Middle frontal gyrus (tissue), 1 donor: ENCODE results near the gene CUL9.

Experiments used
- DNase-seq: peaks from one replicate; pipeline ENCODE4 v3.0.0-alpha.2; 2015; ENCODE audit warnings: low spot score; ENCODE audit errors: extremely low spot score

The CUL9 gene

DNA sequence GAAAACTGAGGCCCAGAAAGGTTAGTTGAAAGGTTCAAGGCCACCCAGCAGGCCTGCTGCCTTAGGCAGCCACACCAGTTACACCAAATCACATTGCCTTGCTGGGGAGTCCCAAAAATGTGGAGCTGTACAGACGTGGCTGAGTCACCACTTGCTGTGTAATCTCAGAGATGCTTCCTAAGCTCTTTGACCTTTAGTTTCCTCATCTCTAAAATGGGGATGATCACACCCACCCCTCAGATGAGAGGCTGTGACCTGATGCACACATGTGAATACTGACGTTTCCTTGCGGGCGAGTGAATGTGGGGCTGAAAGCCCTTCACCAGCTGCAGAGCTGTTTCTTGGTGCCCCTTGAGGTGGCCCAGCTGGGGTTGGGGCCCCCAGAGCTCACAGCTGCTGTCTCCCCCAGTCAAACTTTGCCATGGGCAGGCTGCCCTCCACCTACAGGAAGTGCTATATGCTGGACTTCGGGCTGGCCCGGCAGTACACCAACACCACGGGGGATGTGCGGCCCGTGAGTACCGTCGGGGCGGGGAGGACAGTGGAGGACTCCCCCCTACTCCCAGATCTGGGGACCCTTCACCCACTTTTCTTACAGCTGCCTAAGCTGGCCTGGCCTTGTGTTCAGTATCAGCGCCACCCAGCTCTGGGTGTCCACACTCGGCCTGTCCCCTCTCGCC lies 72.3 kb downstream of the CUL9 start:
- DNase-seq, result no peak

- DNase-seq, result no peak
Observed at GRCh38 chr6:43254846-43255245, 72.8 kb downstream of the CUL9 start.

DNA sequence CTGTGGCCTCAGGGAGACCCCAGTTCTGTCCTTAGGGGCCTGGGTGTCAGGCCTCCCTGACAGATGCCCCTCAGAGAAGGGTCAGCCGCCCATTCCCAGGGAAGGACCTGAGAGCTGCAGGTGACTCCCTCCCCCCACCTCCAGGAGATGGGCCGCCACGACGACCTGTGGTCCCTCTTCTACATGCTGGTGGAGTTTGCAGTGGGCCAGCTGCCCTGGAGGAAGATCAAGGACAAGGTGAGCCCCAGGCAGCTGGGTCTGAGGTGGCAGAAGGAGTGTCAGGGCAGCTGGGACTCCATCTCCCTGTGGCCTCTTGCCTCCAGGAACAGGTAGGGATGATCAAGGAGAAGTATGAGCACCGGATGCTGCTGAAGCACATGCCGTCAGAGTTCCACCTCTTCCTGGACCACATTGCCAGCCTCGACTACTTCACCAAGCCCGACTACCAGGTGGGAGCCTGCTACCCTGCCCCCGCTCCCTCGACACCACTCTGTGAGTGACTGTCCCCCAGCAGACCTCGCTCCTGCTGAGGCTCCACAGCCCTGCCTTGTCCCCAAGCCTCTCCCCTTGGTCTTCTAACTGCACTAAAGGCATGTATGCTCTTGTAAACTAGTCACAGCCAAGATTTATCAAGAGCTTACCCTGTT lies 73.5 kb downstream of the CUL9 start:
- no peak for DNase-seq

DNA sequence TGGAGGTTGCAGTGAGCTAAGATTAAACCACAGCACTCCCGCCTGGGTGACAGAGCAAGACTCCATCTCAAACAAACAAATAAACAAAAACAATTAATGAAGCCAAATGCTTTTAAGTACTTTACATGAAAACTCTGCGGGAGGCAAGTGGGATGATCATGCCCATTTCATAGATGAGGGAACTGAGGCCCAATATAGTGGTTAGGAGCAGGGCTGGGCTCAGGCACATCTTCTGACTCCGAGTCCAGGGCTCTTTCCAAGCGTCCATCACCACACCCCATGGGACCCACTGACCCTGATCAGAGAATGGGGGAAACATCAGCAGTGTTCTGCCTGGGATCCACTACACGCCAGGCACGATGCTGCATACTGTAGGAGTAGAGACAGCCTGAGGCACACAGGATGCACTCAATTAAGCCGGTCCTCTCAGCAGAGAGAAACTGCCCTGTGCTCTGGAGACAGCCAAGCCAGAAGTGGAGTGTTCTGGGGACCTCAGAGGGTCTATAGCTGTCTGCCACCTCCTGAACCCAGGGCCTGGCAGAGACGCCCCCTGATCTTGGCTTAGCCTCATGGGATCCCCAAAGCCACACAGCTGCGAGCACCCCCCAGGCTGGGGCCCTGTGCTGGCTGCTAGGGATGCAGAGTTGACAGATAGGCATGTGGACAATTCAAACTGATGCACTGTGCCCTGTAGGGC lies 74.8 kb downstream of the CUL9 start:
- no peak for DNase-seq

DNA sequence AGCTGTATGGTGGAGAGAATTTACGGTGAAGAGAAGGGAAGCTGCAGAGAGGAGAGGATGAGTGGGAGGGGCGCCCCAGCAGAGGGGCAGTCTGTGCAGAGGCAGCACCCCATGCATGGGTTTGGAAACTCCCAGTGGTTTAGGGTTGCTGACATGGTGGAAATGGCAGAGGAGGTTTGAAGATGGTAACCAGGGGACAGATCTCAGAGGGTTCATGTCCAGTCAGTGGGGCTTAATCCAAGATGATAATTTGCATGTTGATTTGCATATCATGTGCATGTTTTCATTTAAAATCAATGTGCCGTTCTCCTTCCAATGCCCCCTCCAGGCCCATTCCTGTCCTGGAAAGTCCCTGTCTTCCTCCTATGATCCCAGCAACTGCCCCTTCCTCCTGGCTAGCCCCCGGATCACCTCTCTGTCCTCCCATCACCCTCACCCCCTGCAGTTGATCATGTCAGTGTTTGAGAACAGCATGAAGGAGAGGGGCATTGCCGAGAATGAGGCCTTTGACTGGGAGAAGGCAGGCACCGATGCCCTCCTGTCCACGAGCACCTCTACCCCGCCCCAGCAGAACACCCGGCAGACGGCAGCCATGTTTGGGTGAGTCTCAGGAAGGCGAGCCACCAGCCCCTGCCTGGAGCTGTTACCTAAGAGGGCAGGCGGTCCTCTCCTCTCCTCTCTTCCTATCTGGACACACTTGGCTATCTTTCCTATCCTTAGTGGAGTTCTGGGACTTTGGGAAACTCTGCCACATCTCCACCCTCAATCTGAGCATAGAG lies 75.6 kb downstream of the CUL9 start:
- no peak for DNase-seq

DNA sequence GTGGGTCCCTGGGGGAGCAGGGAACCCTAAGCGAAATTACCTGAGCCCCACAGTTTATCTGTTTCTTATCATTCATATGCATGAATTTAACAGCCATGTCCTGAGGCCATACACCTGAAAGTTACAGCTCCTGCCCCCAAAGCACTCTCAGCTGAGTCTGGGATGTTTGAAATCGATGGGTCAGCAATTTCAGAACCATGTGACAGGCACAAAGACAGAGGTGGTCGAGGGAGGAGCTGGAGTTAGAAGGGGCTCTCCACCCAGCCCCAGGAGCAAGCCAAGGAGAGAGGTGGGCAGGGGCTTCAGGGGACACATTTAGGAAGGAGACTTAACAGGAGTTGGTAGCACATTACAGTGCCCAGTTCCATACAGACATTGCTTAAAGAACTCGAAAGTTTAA lies 76.2 kb downstream of the CUL9 start:
- DNase-seq, result no peak

GRCh38 chr6:43258807-43259686 lies 77.1 kb downstream of the CUL9 start:
- no peak for DNase-seq

- DNase-seq, result no peak
Observed at GRCh38 chr6:43260791-43261190, 78.8 kb downstream of the CUL9 start.

DNA sequence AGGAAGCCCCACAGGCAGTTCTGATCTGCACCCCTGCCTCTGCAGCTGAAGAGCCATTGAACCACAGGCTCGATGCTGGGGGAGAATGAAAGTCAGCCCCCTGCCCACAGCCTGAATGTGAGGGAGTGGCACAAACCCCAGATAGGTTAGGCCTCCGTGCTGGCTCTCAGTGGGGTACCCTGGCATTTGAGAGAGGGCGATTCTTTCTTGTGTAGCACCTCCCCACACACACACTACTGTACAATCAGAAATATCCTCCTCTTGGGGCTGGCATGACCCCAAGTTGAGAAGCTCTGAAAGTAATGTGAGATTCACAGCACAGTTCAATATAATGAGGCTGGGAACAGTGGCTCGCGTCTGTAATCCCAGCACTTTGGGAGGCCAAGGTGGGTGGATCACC lies 79.2 kb downstream of the CUL9 start:
- DNase-seq, result no peak

GRCh38 chr6:43262000-43262779 lies 80.2 kb downstream of the CUL9 start:
- no peak for DNase-seq

GRCh38 chr6:43262780-43263313 lies 80.9 kb downstream of the CUL9 start:
- no peak for DNase-seq

DNA sequence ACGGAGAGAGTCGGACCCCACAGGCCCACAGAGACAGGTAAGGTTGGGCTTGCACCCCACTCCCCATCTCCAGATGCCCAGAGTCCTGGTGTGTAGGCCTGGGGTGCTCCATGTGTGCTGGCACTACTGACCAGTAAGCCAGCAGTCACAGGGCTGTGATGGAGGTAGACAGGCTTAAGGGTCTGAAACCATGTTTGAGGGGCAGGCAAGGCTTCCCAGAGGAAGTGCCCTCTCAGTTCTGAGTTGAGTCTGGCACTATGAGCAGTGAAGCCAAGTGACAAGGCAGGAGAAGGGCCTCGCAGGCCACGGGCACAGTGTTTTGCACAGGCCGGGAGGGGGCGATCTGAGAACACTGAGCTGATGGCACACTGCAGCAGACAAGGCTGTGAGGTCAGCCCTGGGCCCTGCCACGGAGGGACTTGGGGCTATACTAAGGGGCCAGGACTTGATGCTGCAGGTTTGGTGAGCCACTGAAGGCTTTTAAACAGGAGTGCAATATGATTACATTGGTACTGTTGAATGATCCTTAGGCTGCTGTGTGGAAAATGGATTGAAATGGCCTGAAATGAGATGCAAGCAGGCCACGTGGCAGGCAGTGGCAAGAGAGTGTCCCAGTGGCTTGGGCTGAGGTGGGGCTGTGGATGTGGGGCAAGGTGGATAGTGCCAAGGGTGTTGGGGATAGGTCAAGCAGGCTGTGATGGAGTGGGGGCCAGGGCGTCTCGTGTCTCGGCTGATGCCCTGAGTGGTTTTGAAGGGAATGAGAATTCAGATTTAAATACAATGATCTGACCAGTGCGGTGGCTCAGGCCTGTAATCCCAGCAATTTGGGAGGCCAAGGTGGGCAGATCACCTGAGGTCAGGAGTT lies 81.5 kb downstream of the CUL9 start:
- no peak for DNase-seq

GRCh38 chr6:43264599-43265145 lies 82.7 kb downstream of the CUL9 start:
- DNase-seq, result no peak

DNA sequence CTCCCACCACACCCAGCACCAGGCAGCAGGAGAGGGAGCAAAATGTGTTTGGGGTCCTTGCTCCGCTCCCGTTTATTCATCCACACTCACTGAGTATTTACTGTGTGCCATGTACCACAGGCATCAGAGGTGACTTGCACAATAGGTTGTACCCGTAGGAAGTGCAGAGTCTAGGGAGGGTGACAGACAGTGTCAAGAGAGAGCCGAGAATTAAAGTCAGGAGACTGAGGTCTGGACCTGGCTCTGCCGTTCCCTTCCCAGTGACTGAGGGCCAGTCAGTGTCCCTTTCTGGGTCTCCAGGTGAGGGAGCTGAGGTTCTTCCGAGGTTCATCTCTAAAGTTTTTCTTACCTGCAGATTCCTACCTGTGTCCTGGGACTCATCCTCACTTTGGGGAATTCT lies 83.6 kb downstream of the CUL9 start:
- no peak for DNase-seq

GRCh38 chr6:43267619-43268354 lies 85.8 kb downstream of the CUL9 start:
- no peak for DNase-seq

GRCh38 chr6:43268355-43268700 lies 86.3 kb downstream of the CUL9 start:
- DNase-seq, result peak; percentile 62

DNA sequence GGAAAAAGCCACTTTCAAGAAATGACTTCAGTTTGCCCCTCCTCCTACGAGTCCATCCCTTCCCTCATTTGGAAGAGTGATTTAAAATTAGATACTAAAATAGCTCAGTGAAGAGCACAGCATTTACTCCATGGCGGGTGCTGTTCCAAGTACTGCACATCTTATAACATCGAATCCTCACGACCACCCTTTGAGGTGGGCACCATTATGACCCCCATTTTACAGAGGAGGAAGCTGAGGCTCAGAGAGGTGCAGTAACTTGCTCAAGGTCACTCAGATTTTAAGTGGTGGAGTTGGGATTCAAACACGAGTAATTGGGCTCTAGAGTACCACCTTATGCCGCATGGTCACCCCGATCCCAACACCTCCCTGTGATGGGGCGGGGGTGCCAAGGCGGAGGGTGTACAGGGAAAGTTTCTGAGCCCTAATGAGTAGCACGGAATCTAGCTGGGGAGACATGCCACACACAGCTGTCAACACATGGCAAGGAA lies 86.8 kb downstream of the CUL9 start:
- DNase-seq, result no peak
